ENCODE results near the gene PRSS21. TPM values are rescaled to one million over a fixed set of nuclear protein-coding genes. Genes with fewer than 3 reads are reported as not detected.
A peak's percentile ranks its signal among the peaks of the same experiment; 100 is the strongest.

The PRSS21 gene
- total RNA-seq, 1 donor from 2014 or later, result 26.5 TPM

- Histone ChIP-seq H3K27me3 (ENCODE audit: low read depth) (peaks cover 36% of the 10 kb centered on the region), H3K4me3 (no peak overlapping the region), H3K36me3 (no peaks in the 10 kb centered on the region), H3K4me1 (peaks cover 16% of the 10 kb centered on the region), H3K27ac (no peak overlapping the region), H3K9me3 (no peaks in the 10 kb centered on the region)
- DNase-seq, result peak; percentile 22
- ATAC-seq, result no peak
- TF ChIP-seq CTCF (IDR thresholded peaks at IDR 0.05), result no peak
- intact Hi-C loops (cut with DNase I), result no loop called here
Measured at GRCh38 chr16:2783581-2784357, 33.3 kb upstream of the PRSS21 start.

GRCh38 chr16:2784358-2785100, 32.5 kb upstream of the PRSS21 start:
- ATAC-seq, result no peak
- Histone ChIP-seq H3K4me1 (peaks cover 9% of the 10 kb centered on the region), H3K27me3 (ENCODE audit: low read depth) (peaks cover 43% of the 10 kb centered on the region), H3K4me3 (peak overlapping the region; percentile 57), H3K27ac (no peak overlapping the region), H3K9me3 (no peaks in the 10 kb centered on the region), H3K36me3 (no peaks in the 10 kb centered on the region)
- TF ChIP-seq CTCF (IDR thresholded peaks at IDR 0.05), result no peak
- DNase-seq, result peak; percentile 41
- intact Hi-C loops (cut with DNase I), result no loop called here

- intact Hi-C loops (cut with DNase I), result no loop called here
- Histone ChIP-seq H3K27ac (no peak overlapping the region), H3K36me3 (no peaks in the 10 kb centered on the region), H3K4me3 (peak overlapping the region; percentile 57), H3K27me3 (ENCODE audit: low read depth) (peaks cover 47% of the 10 kb centered on the region), H3K4me1 (peaks cover 9% of the 10 kb centered on the region), H3K9me3 (no peaks in the 10 kb centered on the region)
- ATAC-seq, result peak; percentile 52 to 59
- DNase-seq, result peak; percentile 60
- no peak for TF ChIP-seq CTCF (IDR thresholded peaks at IDR 0.05)
Measured at GRCh38 chr16:2785101-2785991, 31.7 kb upstream of the PRSS21 start.

GRCh38 chr16:2786061-2786825, 30.8 kb upstream of the PRSS21 start:
- Histone ChIP-seq H3K4me3 (peak overlapping the region; percentile 57), H3K36me3 (no peaks in the 10 kb centered on the region), H3K4me1 (peaks cover 9% of the 10 kb centered on the region), H3K27ac (no peak overlapping the region), H3K27me3 (ENCODE audit: low read depth) (peaks cover 56% of the 10 kb centered on the region), H3K9me3 (no peaks in the 10 kb centered on the region)
- no peak for ATAC-seq
- intact Hi-C loops (cut with DNase I), result no loop called here
- no peak for TF ChIP-seq CTCF (IDR thresholded peaks at IDR 0.05)
- DNase-seq, result peak; percentile 23

DNA sequence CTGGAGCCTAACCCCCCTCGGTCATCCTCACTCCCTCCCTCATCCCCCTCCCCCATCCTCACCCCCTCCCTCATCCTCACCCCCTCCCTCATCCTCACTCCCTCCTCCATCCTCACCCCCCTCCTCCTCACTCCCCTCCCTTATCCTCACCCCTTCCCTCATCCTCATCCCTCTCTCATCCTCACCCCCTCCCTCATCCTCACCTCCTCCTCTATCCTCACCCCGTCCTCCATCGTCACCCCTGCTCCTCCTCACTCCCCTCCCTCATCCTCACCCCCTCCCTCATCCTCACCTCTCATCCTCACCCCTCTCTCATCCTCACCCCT, 30.2 kb upstream of the PRSS21 start:
- Histone ChIP-seq H3K27ac (no peak overlapping the region), H3K4me3 (no peak overlapping the region), H3K36me3 (no peaks in the 10 kb centered on the region), H3K27me3 (ENCODE audit: low read depth) (peaks cover 59% of the 10 kb centered on the region), H3K4me1 (peaks cover 9% of the 10 kb centered on the region), H3K9me3 (no peaks in the 10 kb centered on the region)
- peak; percentile 5 for DNase-seq
- intact Hi-C loops (cut with DNase I), result no loop called here
- no peak for TF ChIP-seq CTCF (IDR thresholded peaks at IDR 0.05)
- no peak for ATAC-seq
